ENCODE data around the gene CCDC88C.

CCDC88C gene

DNA sequence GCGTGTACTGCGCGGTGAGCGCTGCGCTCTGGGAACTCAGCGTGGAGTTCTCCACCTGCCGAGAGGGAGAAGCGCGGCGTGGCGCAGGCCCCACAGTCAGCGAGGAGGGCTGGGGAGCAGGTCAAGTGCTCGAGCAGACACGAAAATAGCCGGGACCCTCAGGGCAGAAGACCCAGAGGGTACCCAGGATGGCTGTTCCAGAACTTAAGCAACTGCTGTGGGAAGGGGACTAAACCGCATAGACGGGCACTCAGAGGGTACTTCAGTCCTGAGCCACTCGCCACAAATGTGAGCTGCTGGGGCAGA lies 113.7 kb downstream of the CCDC88C start:
- no peak for TF ChIP-seq CTCF (IDR thresholded peaks at IDR 0.05)
- H2AFZ ChIP-seq, result no peak overlapping the region
- H3K27ac ChIP-seq, result no peak overlapping the region
- no peaks in the 10 kb centered on the region for H3K9me3 ChIP-seq (ENCODE audit: control insufficient read depth, low read length)
- H3K4me2 ChIP-seq (ENCODE audit: low read length), result no peak overlapping the region
- no peaks in the 10 kb centered on the region for H3K36me3 ChIP-seq (ENCODE audit: control insufficient read depth, insufficient read depth, low read length)
- H3K9ac ChIP-seq, result no peak overlapping the region
- H3K79me2 ChIP-seq, result peaks cover 6% of the 10 kb centered on the region
- H3K27me3 ChIP-seq (ENCODE audit: control insufficient read depth, insufficient read depth, low read length), result no peaks in the 10 kb centered on the region
- no peaks in the 10 kb centered on the region for H3K4me1 ChIP-seq
- H3K4me3 ChIP-seq (ENCODE audit: low read depth, low read length), result no peak overlapping the region

DNA sequence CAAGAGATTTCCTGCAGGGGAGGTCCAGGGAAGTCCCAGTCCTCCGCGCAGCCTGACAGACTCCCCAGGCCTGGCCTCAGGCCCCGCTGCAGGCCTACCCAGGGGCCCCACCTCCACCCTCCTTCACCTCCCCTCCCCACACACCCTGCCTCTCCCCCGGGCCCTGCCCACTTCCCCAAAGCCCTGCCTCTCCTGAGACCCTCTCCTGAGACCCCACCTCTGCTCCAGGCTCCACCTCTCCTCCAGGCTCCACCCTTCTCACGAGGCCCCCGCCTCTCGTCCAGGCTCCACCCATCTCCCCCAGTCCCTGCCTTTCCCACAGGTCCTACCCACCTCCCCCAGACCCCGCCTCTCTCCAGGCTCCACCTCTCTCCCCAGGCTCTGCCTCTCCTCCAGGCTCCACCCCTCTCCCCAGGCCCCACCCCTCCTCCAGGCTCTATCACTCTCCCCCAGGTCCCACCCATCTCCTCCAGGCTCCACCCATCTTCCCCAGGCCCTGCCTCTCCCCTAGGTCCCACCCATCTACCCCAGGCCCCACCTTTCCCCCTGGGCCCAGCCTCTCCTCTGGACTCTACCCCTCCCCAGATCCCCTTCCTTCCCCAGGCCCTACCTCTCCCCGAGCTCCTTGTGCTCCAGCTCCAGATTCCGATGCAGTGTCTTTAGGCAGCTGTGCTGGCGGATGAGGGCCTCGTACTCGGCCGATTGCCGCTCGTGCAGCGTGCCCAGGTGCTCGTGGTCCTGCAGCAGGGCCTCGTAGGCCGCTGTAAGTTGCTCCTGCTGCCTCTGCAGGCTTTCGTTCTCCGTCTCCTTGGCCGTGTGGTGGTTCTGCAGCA lies 114.3 kb downstream of the CCDC88C start:
- no peak overlapping the region for H3K4me2 ChIP-seq (ENCODE audit: low read length)
- H3K27me3 ChIP-seq (ENCODE audit: control insufficient read depth, insufficient read depth, low read length), result no peaks in the 10 kb centered on the region
- H3K27ac ChIP-seq, result no peak overlapping the region
- no peak for TF ChIP-seq CTCF (IDR thresholded peaks at IDR 0.05)
- no peak overlapping the region for H2AFZ ChIP-seq
- H3K4me1 ChIP-seq, result no peaks in the 10 kb centered on the region
- H3K36me3 ChIP-seq (ENCODE audit: control insufficient read depth, insufficient read depth, low read length), result no peaks in the 10 kb centered on the region
- H3K9me3 ChIP-seq (ENCODE audit: control insufficient read depth, low read length), result no peaks in the 10 kb centered on the region
- peaks cover 4% of the 10 kb centered on the region for H3K79me2 ChIP-seq
- no peak overlapping the region for H3K9ac ChIP-seq
- no peak overlapping the region for H3K4me3 ChIP-seq (ENCODE audit: low read depth, low read length)

GRCh38 chr14:91302391-91302790 lies 115.2 kb downstream of the CCDC88C start:
- H2AFZ ChIP-seq, result no peak overlapping the region
- TF ChIP-seq CTCF (IDR thresholded peaks at IDR 0.05), result no peak
- H3K27me3 ChIP-seq (ENCODE audit: control insufficient read depth, insufficient read depth, low read length), result no peaks in the 10 kb centered on the region
- H3K4me1 ChIP-seq, result no peaks in the 10 kb centered on the region
- no peak overlapping the region for H3K4me2 ChIP-seq (ENCODE audit: low read length)
- H3K27ac ChIP-seq, result no peak overlapping the region
- H3K9me3 ChIP-seq (ENCODE audit: control insufficient read depth, low read length), result no peaks in the 10 kb centered on the region
- no peak overlapping the region for H3K4me3 ChIP-seq (ENCODE audit: low read depth, low read length)
- H3K79me2 ChIP-seq, result peaks cover 2% of the 10 kb centered on the region
- no peak overlapping the region for H3K9ac ChIP-seq
- no peaks in the 10 kb centered on the region for H3K36me3 ChIP-seq (ENCODE audit: control insufficient read depth, insufficient read depth, low read length)

DNA sequence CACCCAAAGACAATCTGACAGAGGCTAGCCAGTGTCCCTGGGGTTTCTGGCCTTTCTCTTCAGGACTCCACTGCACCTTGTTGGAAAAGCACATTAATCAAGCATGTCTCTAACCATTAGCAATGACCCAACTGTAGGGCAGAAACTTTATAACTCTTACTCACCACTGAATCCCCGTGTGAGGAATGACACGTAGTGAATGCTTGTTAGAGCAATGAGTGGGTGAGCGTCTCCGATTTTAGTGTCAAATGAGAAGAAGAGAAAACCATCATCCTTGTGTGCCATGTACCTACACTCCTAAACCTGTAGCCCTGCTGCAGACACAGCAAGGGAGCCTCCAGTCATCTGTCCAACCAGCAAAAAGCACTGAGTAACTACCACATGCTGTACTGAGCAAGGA lies 116.7 kb downstream of the CCDC88C start:
- TF ChIP-seq CTCF (IDR thresholded peaks at IDR 0.05), result no peak
- H3K4me1 ChIP-seq, result no peaks in the 10 kb centered on the region
- H3K36me3 ChIP-seq (ENCODE audit: control insufficient read depth, insufficient read depth, low read length), result no peaks in the 10 kb centered on the region
- no peak overlapping the region for H3K4me2 ChIP-seq (ENCODE audit: low read length)
- H3K9ac ChIP-seq, result no peak overlapping the region
- no peak overlapping the region for H2AFZ ChIP-seq
- no peaks in the 10 kb centered on the region for H3K9me3 ChIP-seq (ENCODE audit: control insufficient read depth, low read length)
- no peak overlapping the region for H3K4me3 ChIP-seq (ENCODE audit: low read depth, low read length)
- no peak overlapping the region for H3K27ac ChIP-seq
- H3K79me2 ChIP-seq, result peaks cover 2% of the 10 kb centered on the region
- H3K27me3 ChIP-seq (ENCODE audit: control insufficient read depth, insufficient read depth, low read length), result no peaks in the 10 kb centered on the region

GRCh38 chr14:91300283-91300895 lies 117.2 kb downstream of the CCDC88C start:
- H3K27ac ChIP-seq, result no peak overlapping the region
- no peak overlapping the region for H3K9ac ChIP-seq
- H3K4me1 ChIP-seq, result no peaks in the 10 kb centered on the region
- peaks cover 2% of the 10 kb centered on the region for H3K79me2 ChIP-seq
- no peaks in the 10 kb centered on the region for H3K9me3 ChIP-seq (ENCODE audit: control insufficient read depth, low read length)
- no peak overlapping the region for H2AFZ ChIP-seq
- H3K36me3 ChIP-seq (ENCODE audit: control insufficient read depth, insufficient read depth, low read length), result no peaks in the 10 kb centered on the region
- H3K27me3 ChIP-seq (ENCODE audit: control insufficient read depth, insufficient read depth, low read length), result no peaks in the 10 kb centered on the region
- no peak overlapping the region for H3K4me2 ChIP-seq (ENCODE audit: low read length)
- TF ChIP-seq CTCF (IDR thresholded peaks at IDR 0.05), result no peak
- no peak overlapping the region for H3K4me3 ChIP-seq (ENCODE audit: low read depth, low read length)

Measured in parathyroid adenoma (tissue), 2 donors.